ENCODE data around the gene SORD. TPM values are rescaled to one million over a fixed set of nuclear protein-coding genes. Genes with fewer than 3 reads are reported as not detected.
"Not testable (repeated sequence)": the region's sequence is repeated elsewhere in the genome, so short reads cannot be mapped to it uniquely, and the experiment has no call there.

Gene SORD
- total RNA-seq, 4 donors from 2014 or later: 9.6 to 15.0 (median 13.1) TPM

DNA sequence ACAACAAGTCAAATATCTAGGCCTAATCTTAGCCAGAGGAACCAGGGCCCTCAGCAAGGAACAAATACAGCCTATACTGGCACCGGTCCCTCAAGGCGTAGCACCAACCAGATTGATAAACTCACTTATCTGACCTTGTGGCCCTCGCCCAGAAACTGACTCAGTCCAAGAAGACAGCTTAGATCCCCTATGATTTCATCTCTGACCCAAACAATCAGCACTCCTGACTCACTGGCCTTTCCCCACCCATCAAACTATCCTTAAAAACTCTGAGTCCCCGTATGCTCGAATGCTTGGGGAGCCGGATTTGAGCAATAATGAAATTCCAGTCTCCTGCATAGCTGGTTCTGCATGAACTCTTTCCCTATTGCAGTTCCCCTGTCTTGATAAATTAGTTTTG lies 1.6 kb upstream of the SORD start:
- TF ChIP-seq POLR2A (IDR thresholded peaks at IDR 0.05) (no peak), EP300 (IDR thresholded peaks at IDR 0.05) (no peak)
- TF ChIP-seq, protein P1, sequence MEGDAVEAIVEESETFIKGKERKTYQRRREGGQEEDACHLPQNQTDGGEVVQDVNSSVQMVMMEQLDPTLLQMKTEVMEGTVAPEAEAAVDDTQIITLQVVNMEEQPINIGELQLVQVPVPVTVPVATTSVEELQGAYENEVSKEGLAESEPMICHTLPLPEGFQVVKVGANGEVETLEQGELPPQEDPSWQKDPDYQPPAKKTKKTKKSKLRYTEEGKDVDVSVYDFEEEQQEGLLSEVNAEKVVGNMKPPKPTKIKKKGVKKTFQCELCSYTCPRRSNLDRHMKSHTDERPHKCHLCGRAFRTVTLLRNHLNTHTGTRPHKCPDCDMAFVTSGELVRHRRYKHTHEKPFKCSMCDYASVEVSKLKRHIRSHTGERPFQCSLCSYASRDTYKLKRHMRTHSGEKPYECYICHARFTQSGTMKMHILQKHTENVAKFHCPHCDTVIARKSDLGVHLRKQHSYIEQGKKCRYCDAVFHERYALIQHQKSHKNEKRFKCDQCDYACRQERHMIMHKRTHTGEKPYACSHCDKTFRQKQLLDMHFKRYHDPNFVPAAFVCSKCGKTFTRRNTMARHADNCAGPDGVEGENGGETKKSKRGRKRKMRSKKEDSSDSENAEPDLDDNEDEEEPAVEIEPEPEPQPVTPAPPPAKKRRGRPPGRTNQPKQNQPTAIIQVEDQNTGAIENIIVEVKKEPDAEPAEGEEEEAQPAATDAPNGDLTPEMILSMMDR (IDR thresholded peaks at IDR 0.05): no peak
- H3K27ac ChIP-seq: no peak overlapping the region
- H3K4me1 ChIP-seq: peaks cover 0 to 16% (median 4%) of the 10 kb centered on the region in 4 donors
- DNase-seq (ENCODE audit: low spot score in 2 of 2): no peak
- no peaks in the 10 kb centered on the region for H3K27me3 ChIP-seq
- no peak overlapping the region for H3K4me3 ChIP-seq
- no peaks in the 10 kb centered on the region for H3K9me3 ChIP-seq
- no peaks in the 10 kb centered on the region for H3K36me3 ChIP-seq
- 92 to 99% methylated on average over 6 of the region's 6 CpGs for WGBS, 2 donors

DNA sequence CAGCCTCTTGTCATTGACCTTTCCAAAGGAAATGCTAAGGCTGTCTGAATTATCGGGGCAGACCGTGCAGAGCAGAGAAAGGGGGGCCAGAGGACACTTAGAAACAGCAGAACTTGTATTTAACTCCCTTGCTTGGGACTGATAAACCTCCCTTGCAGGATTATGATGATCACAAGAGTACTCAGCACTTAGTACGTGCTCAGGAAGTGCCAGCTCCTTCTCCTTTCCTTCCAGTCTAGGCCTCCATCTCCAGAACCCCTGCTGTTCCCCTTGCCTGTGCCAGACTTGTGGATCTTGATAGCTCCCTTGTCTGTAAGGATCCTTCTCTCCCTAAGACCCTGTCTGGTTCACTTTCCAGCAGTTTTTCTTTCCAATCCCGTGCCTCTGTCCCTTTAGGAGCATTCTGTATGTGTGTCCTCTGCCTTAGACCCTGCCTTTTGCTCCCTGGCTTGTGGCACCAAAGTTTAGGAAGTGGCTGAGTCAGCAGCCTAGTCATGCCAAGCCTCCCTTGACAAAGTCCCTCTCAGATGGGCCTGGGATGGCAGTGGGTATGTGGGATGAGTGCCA lies 747 bp downstream of the SORD start:
- no peaks in the 10 kb centered on the region for H3K27me3 ChIP-seq
- H3K27ac ChIP-seq: peak overlapping the region; percentile 71 to 89 (median 78)
- H3K36me3 ChIP-seq: no peaks in the 10 kb centered on the region
- 4 to 12% methylated on average over 3 to 4 of the region's 4 CpGs for WGBS, 2 donors
- no peak for DNase-seq (ENCODE audit: low spot score in 2 of 2)
- H3K4me3 ChIP-seq: peak overlapping the region; percentile 51 to 77 (median 66)
- H3K9me3 ChIP-seq: no peaks in the 10 kb centered on the region
- H3K4me1 ChIP-seq: peaks cover 0 to 26% (median 4%) of the 10 kb centered on the region in 4 donors
- TF ChIP-seq EP300 (IDR thresholded peaks at IDR 0.05) (no peak), POLR2A (IDR thresholded peaks at IDR 0.05) (no peak)
- TF ChIP-seq, protein P1 (IDR thresholded peaks at IDR 0.05): no peak

DNA sequence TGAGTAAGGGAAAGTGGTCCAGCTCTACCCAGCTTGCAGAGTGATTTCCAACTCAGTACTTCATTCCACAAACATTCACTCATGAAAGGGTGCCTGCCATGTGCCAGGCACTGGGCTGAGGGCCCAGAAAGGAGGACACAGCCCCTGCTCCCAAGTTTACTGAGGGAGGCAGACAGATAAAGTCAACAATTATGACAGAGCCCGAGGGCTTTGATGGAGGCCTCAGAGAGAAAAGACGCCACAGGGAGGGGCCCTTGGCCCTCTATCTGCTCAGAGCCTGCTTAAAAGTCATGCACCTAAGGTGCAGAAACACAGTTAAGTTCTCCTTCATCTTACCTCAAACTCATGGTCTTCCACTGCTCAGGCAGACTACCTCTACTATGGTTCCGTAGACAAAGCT lies 1.7 kb downstream of the SORD start:
- H3K9me3 ChIP-seq; H3K4me3 ChIP-seq; DNase-seq (ENCODE audit: low spot score in 2 of 2); H3K36me3 ChIP-seq; H3K27me3 ChIP-seq; H3K27ac ChIP-seq: not testable (repeated sequence)
- H3K4me1 ChIP-seq: peaks cover 0 to 26% (median 4%) of the 10 kb centered on the region in 4 donors
- 56 to 63% methylated on average over 3 of the region's 3 CpGs for WGBS, 2 donors

- H3K4me3 ChIP-seq; H3K27me3 ChIP-seq; H3K36me3 ChIP-seq; DNase-seq (ENCODE audit: low spot score in 2 of 2); H3K27ac ChIP-seq; H3K9me3 ChIP-seq: not testable (repeated sequence)
- WGBS, 2 donors: 80 to 100% methylated on average over 3 of the region's 3 CpGs
- peaks cover 0 to 26% (median 4%) of the 10 kb centered on the region in 4 donors for H3K4me1 ChIP-seq
Observed at GRCh38 chr15:45025627-45026026, 2.6 kb downstream of the SORD start.

- peaks cover 0 to 13% (median 0%) of the 10 kb centered on the region in 3 donors for H3K36me3 ChIP-seq
- no peaks in the 10 kb centered on the region for H3K9me3 ChIP-seq
- H3K27ac ChIP-seq: peak overlapping the region in 2 of 4 donors; percentile 52 to 78
- DNase-seq (ENCODE audit: low spot score in 2 of 2): no peak
- 64 to 77% methylated on average over 5 of the region's 5 CpGs for WGBS, 2 donors
- TF ChIP-seq POLR2A (IDR thresholded peaks at IDR 0.05) (no peak), EP300 (IDR thresholded peaks at IDR 0.05) (no peak)
- TF ChIP-seq, protein P1 (IDR thresholded peaks at IDR 0.05): no peak
- H3K4me1 ChIP-seq: peaks cover 0 to 26% (median 4%) of the 10 kb centered on the region in 4 donors
- H3K27me3 ChIP-seq: no peaks in the 10 kb centered on the region
- no peak overlapping the region for H3K4me3 ChIP-seq
Observed at GRCh38 chr15:45026651-45027190, 3.7 kb downstream of the SORD start.

DNA sequence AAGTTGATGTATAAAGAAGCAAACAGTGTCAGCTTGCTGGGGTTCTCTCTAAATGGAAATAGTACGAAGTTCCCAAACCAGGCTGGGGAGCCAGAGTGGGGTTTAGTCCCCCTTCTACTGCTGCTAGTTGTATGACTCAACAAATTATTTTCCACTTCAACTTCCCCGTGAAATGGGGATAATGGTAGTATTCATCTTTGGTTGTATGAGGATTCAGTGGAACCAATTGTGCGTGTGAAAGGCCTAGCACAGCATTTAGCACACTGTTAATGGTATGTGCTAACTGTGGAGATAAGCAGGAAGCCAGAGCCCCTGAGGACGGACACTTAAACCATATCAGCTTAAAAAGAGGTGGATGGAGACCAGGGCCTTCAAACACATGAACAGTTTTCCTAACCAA lies 4.2 kb downstream of the SORD start:
- Histone ChIP-seq H3K4me3 (no peak overlapping the region), H3K36me3 (peaks cover 0 to 13% (median 0%) of the 10 kb centered on the region in 3 donors), H3K27ac (peak overlapping the region in 2 of 4 donors; percentile 52 to 78), H3K4me1 (peaks cover 0 to 24% (median 4%) of the 10 kb centered on the region in 4 donors), H3K27me3 (no peaks in the 10 kb centered on the region), H3K9me3 (no peaks in the 10 kb centered on the region)
- 47 to 62% methylated on average over 4 of the region's 4 CpGs for WGBS, 2 donors
- TF ChIP-seq, protein P1 (IDR thresholded peaks at IDR 0.05): no peak
- TF ChIP-seq POLR2A (IDR thresholded peaks at IDR 0.05) (no peak), EP300 (IDR thresholded peaks at IDR 0.05) (no peak)
- DNase-seq (ENCODE audit: low spot score in 2 of 2): no peak
